ENCODE measurements around the gene AKAP8L.

AKAP8L gene

DNA sequence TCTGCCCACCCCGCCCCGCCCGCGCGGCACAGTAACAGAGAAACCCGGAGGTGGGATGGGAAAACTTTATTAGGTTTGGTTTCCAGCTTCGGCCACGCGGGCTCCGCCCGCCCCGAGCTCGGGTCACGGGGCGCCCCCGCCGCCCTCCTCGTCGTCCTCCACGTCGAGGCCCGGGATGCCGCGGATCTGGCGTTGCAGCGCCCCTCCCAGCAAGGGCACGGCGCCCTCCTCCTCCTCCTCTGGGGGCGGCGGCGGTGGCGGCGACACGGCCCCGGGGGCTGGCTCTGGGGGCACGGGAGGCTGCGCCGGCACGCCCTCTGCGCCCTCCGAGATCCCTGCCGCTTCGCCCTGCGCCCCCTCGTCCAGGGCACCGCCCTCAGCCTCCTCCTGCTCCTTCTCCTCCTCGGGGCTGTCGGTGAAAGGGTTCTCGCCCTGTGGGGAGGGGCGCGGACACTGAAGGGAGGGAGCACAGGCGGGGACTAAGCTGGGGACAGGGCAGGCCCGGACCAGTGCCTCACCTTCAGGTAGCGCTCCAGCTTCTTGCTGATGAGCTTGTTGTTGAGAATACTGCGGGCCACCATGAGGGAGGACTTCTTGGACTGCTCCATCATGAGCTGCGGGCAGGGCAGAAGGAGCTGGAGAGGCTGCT, 38.7 kb downstream of the AKAP8L start:
- DNase-seq (ENCODE audit: low read depth in 2 of 2) = peak; percentile 39 to 50
- TF ChIP-seq, protein P1, sequence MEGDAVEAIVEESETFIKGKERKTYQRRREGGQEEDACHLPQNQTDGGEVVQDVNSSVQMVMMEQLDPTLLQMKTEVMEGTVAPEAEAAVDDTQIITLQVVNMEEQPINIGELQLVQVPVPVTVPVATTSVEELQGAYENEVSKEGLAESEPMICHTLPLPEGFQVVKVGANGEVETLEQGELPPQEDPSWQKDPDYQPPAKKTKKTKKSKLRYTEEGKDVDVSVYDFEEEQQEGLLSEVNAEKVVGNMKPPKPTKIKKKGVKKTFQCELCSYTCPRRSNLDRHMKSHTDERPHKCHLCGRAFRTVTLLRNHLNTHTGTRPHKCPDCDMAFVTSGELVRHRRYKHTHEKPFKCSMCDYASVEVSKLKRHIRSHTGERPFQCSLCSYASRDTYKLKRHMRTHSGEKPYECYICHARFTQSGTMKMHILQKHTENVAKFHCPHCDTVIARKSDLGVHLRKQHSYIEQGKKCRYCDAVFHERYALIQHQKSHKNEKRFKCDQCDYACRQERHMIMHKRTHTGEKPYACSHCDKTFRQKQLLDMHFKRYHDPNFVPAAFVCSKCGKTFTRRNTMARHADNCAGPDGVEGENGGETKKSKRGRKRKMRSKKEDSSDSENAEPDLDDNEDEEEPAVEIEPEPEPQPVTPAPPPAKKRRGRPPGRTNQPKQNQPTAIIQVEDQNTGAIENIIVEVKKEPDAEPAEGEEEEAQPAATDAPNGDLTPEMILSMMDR (IDR thresholded peaks at IDR 0.05; ENCODE audit: low read depth, low read length) = no peak
- H3K4me3 ChIP-seq (replicated peaks in 1 of 2; ENCODE audit: low read depth in 2 of 2, low read length in 2 of 2) = peak overlapping the region; percentile 57 to 62

DNA sequence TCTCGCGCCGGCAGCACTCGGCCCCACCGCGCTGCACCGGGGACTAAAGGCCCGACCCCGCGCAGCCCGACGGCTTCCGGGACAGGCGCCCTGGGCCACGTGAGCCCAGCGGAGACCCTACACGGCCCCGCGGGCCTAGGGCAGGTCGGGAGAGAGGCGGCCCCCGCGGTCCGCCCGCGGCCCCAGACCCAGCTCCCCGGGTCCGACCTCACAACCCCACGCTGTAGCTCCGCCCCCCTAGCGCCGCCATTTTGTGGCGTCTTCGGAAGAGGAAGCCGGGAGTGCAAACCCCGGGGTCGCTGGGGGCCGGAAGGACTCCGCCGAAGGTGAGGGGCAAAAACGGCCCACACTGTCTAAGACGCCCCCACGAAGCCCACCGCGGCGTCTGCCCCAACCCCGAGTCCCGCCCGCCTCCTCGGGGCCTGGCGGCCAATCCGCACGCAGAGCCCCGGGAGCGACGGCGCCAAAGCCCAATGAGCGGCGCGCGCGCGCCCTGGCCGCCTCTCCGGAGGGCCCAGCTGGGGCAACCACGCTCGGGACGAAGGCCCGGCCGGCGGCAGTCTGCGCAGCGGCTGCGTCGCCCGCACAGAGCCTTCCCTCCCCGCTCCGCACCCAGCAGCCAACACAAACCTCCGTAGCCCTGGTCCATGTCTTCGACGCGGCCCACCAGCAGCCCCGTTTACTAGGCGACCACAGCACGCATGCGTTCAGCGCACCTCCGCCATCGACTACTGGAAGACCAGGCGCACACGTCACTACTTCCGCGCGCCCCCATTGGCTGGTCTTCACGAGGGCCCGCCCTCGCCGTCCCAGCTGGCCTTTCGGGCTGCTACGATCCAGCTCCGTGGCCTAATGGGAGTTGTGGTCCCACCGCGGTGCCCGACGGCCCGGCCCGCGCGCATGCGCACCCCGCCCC, 39.4 kb downstream of the AKAP8L start, which contains the start of gene AKAP8:
Gene AKAP8 (minus strand): TSS at position 705 of the 916 bp plus-strand sequence. CDS start 56 bp downstream, at position 649.
- peak; percentile 99 for DNase-seq (ENCODE audit: low read depth in 2 of 2)
- peak within 1 kb of the TSS; percentile 98 for H3K4me3 ChIP-seq (replicated peaks in 1 of 2; ENCODE audit: low read depth in 2 of 2, low read length in 2 of 2)
- TF ChIP-seq, protein P1 (IDR thresholded peaks at IDR 0.05; ENCODE audit: low read depth, low read length) = no peak

GRCh38 chr19:15378534-15379082, 40.2 kb downstream of the AKAP8L start:
- peak; percentile 58 to 61 for DNase-seq (ENCODE audit: low read depth in 2 of 2)

DNA sequence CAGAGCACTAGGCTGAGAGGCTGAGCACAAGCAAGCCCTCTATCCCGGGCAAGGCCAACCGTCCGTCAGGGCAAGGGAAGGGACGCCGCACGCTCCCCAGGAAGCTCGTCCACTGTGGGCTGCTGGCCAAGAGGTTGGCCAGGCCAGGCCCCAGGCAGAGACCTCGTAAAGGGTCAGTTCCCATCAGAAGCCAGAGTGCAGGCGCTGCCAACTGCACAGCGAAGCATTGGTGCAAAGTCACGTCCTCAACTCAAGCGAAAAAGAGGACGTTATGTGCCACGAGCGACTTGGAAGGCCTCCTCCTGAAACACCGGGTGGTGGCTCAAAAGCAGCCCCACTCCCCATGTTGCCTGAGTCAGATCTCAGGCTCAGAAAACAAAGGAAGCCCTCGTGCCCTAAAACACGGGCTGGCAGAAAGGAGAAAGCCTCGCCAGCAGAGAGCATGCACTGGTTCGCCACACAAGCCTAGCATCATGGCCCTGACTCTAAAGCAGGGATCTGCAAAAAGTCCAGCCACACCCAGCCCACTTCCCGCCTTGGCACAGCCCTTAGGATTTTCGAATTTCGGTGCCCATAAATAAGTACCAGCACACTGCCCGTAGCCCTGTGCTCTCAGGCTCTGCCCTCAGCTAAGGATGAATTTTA, 43.9 kb downstream of the AKAP8L start:
- H3K4me3 ChIP-seq (replicated peaks in 1 of 2; ENCODE audit: low read depth in 2 of 2, low read length in 2 of 2) = no peak overlapping the region
- peak in 1 of 2 donors; percentile 33 for DNase-seq (ENCODE audit: low read depth in 2 of 2)
- TF ChIP-seq, protein P1 (IDR thresholded peaks at IDR 0.05; ENCODE audit: low read depth, low read length) = no peak

More at GRCh38 chr19:15378534-15379082, 40.2 kb downstream of the AKAP8L start:
- TF ChIP-seq, protein P1 (IDR thresholded peaks at IDR 0.05; ENCODE audit: low read depth, low read length) = no peak
- H3K4me3 ChIP-seq (replicated peaks in 1 of 2; ENCODE audit: low read depth in 2 of 2, low read length in 2 of 2) = peak overlapping the region; percentile 98

DNA sequence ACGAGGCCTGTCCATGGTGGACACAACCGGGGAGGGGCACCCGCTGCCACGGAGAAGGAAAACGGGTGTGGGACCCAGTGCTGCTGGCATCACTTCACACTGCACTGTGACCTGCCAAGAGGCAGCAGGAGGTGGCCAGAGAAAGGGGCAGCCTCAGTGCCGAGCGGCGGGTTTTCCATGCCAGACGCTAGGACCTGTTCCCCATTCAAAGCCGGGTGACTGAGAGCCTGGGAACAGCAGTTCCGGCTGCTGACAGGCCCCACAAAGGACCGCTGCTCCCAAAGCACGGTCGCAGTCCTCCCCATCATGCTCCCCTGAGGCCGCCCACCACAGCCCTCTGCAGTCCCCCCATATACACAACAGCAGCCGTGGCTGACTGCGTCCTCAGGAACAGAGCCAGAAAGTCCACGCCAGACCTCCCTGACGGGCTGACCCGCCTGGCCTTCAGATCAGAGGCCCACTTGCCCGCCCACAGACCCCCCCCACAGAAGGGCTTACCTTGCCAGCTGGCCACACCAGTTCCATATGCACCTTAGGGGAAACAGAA, 44.6 kb downstream of the AKAP8L start:
- H3K4me3 ChIP-seq (replicated peaks in 1 of 2; ENCODE audit: low read depth in 2 of 2, low read length in 2 of 2) = no peak overlapping the region
- DNase-seq (ENCODE audit: low read depth in 2 of 2) = no peak
- TF ChIP-seq, protein P1 (IDR thresholded peaks at IDR 0.05; ENCODE audit: low read depth, low read length) = no peak

DNA sequence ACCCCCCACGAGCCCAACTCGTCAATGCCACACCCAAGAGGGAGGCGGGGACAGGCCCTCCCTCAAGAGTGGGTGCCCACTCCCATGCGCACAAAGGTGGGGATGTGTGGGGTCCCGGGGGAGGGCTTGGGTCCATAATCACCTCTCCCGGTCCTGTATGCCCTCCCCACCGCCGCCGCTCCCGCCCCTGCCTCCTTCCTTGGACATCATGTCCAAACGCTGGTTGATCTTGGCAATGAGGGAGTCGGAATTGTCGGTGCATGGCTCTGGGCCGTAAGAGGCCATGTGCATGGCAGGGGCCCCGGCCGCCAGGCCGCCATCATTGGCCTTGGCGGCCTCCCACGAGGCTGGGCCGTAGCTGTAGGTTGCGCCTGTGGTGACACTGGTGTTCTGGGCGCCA, 45.1 kb downstream of the AKAP8L start:
- TF ChIP-seq, protein P1 (IDR thresholded peaks at IDR 0.05; ENCODE audit: low read depth, low read length) = no peak
- DNase-seq (ENCODE audit: low read depth in 2 of 2) = no peak
- no peak overlapping the region for H3K4me3 ChIP-seq (replicated peaks in 1 of 2; ENCODE audit: low read depth in 2 of 2, low read length in 2 of 2)

Data from cardiac fibroblast (primary cell).